SH-SY5Y (cell line): ENCODE measurements around the gene NCOA3.

Experiments used
- GATA2 ChIP-seq: IDR thresholded peaks from 2 replicates; pipeline ENCODE4 v1.6.1; 2011; ENCODE audit warnings: mild to moderate bottlenecking, low read depth, low read length
- GATA3 ChIP-seq: IDR thresholded peaks from 2 replicates; pipeline ENCODE4 v1.6.1; 2011; ENCODE audit warnings: low read depth, mild to moderate bottlenecking, low read length, moderate library complexity

The NCOA3 gene

DNA sequence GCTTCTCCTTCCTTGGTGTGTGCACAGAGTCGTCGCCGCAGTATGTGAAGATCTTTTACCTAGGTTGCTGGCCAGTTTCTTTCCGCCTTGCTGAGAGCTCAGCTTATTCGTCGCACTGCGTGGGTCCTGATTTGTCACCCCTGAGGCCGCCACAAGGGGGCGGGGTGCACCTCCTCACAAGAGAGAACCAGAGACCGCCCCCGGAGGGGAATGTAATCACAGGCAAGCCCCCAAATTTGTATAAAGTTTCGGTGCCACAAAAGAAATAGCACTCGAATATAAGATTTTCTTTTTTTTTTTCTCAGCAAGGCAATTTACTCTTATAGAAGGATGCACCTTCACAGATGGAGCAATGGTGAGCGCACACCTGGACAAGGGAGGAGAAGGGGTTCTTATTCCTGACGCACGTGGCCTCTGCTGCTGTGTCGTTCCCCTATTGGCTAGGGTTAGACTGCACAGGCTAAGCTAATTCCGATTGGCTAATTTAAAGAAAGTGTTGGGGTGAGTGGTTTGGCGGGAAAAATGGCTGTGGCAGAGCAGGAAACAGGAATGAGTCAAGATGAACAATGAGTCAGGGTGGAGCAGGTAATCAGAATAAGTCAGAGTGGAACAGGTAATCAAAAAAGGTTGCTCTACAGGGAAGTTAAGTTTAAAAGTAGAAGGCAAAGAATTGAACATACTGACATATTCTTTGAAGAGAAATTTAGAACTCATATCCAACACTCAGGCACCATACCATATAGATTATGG, 19.5 kb downstream of the NCOA3 start:
- TF ChIP-seq GATA2 (no peak), GATA3 (no peak)

DNA sequence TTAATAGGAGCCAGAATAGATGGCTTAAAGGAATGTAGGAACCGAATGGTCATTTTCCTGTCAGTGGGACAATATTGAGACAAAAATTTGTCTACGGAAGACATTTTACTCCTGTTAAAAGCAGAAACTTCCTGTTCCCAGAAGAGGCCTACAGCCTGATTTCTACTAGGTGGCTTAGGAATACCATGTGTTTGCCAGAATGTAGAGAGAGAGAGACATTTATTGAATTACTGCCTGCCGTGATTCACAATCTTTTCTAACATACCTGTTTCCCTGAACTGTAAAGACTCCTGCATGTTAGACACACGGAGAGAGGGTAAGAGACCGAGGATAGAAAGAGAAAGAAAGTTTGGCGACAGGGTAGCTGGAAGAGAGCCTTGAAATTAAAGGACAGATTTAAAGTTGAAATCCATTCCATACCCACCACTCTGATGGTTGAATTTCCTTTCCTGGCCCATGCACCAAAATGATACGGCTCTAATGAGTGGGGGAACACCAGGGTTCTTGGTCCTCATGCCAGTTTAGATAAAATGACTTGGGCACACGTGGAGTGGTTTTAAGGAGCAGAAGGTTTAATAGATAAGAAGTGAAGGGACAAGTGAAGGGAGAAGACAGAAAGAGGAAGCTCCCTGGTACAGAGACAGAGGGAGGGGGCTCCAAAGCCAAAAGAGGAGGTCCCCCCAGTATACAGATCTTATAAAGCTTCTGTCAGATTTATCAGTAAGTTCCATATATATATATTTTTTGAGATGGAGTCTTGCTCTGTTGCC, 22.5 kb downstream of the NCOA3 start:
- TF ChIP-seq GATA2, result no peak
- no peak for TF ChIP-seq GATA3

DNA sequence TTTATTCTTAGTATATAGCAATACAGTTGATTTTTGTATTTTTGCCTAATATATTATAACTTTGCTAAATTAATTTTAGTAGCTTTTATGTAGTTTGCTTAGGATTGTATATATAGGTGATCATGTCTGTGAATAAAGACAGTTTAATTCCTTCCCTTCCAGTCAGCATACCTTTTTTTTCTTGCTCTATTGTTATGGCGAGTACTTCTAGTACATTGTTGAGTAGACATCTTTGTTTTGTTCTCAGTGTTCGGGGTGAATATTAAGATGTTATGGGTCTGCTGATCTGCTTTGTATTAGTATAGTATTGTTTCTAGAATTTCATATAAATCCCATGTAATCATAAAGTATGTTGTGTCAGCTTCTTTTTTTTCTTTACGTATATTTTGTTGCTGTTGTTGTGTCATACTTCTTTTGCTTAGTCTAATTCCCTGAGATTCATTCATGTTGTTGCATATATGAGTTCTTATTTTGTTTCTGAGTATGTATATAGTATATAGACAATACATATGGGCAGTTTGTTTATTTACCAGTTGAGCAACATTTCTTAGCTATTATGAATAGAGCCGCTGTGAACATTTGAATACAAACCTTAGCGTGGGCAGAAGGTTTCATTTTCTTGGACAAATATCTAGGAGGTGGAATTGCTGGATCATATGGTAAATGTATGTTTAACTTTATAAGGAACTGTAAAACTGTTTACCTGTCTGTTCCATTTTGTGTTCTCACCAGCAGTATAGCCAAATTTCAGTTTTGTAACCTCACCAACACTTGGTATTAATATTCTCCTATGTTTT, 25.5 kb downstream of the NCOA3 start:
- TF ChIP-seq GATA2 (no peak), GATA3 (no peak)

DNA sequence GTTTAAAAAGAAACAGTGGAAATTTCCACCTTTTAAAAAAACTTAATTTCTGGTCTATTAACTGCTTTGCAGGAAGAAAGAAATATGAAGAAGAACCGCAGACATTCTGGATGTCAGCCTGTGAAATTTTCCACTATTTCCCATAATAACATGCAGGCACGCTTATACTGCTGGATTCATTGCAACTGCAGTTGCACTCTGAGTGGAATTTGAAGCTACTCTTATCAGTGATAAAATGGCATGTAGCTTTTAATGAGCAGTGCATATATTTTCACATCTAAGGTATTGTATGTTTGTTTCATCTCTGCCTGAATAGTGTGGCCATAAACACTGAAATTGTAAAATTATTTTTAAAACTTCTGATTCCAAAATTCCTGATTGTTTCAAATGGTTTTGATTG, 28.2 kb downstream of the NCOA3 start:
- no peak for TF ChIP-seq GATA2

DNA sequence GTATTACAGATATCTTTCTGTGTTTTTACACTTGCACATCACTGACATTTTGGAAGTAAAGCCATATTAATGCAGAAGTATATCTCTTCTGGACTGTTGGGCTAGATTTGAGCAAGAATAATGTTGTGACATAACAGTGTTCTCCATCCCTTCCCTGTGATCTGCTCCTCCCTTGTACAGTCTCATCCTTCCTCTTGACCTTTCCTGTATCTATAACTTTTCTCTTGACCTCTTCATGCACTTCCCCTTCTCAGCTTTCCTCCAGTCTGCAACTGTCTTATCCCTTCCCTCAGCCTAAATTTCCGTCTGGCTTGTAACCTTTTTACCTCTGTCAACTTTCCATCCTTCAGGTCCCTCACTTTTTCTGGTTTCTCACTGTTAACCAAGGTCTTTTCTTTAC, 29.8 kb downstream of the NCOA3 start:
- TF ChIP-seq GATA2 (no peak), GATA3 (no peak)

DNA sequence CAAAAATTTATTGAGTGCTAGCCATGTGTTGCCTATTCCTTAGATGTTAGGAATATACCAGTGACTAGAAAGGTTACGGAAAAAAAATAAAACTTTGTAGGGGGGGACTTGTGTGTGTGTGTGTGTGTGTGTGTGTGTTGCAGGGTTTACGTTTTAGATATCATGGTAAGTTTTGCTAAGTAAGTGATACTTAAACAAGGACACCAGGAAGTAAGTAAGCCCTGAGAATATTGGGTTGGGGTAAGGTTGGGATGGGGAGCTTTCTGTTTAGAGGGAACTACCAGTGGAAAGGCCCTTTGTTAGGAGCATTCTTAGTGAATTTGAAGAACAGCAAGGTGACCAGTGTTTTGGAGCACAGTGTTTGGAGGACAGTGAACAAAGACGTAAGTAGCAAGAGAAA, 30.3 kb downstream of the NCOA3 start:
- TF ChIP-seq GATA3, result no peak
- TF ChIP-seq GATA2, result no peak

DNA sequence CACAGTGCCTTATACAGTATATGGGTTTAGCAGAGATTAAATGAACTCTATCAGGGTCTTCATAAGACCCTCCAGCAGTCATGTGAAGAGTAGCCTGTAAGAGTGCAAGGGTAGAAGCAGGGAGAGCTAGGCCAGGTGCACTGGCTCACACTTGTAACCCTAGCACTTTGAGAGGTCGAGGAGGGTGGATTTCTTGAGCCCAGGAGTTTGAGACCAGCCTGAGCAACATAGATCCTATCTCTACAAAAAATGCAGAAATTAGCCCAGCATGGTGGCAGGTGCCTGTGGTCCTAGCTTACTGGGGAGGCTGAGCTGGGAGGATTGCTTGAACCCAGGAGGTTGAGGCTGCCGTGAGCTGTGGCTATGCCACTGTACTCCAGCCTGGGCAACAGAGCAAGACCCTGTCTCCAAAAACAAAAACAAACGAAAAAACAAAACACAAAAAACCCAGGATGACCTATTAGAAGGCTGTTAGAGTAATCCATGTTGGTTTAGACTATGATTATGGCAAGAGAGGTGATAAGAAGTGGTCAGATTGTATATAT, 31.9 kb downstream of the NCOA3 start:
- TF ChIP-seq GATA2, result no peak
- TF ChIP-seq GATA3, result no peak

DNA sequence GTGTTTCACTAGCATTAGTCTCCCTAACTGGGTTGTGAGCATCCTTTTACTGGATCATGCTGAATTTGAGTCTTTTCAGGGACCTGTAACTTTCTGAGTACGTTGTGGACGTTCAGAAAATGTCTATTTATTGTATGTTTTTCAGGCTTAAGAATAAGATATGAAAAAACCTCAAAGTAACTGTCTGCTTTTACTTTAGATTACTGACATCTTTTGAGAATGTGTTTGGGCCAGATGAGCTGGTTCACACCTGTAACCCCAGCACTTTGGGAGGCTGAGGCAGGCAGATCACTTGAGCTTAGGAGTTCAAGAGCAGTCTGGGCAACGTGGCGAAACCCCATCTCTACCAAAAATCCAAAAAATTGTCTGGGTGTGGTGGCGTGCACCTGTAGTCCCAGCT, 32.7 kb downstream of the NCOA3 start:
- no peak for TF ChIP-seq GATA2
- TF ChIP-seq GATA3, result no peak

DNA sequence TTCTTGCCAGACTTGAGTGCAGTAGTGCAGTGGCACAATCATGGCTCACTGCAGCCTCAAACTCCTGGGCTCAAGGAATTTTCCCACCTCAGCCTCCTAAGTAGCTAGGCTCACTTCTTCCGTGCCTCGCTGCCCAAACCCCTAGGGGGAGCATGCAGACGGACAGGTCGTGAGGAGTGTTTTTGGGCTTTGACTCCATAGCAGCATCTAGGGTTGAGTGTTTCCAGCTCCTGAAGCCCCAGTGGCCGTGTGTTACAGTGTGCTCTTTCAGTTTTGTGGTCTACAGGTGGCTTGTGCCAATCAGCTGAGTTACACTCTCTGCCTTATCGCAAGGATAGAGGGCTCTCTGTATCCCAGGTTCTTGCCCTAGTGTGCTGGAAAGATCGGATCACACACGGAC, 33.4 kb downstream of the NCOA3 start:
- TF ChIP-seq GATA2 (no peak), GATA3 (no peak)

DNA sequence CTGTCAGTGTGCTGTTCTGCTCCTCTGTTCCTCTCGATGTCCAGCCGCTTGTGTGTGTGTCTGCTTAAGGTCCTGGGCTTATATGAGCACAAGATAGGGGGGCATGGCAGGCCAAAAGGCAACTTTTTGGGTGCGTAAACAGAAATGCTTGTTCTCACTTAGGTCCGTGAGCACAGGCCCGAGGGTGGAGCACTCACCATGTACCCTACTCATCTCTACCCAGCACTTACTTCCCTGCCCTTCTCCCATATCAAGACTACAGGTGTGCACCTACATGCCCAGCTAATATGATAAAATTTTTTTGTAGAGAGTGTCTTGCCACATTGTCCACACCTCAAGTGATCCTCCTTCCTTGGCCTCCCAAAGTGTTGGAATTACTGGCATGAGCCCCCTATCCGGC, 34.3 kb downstream of the NCOA3 start:
- no peak for TF ChIP-seq GATA3
- no peak for TF ChIP-seq GATA2

DNA sequence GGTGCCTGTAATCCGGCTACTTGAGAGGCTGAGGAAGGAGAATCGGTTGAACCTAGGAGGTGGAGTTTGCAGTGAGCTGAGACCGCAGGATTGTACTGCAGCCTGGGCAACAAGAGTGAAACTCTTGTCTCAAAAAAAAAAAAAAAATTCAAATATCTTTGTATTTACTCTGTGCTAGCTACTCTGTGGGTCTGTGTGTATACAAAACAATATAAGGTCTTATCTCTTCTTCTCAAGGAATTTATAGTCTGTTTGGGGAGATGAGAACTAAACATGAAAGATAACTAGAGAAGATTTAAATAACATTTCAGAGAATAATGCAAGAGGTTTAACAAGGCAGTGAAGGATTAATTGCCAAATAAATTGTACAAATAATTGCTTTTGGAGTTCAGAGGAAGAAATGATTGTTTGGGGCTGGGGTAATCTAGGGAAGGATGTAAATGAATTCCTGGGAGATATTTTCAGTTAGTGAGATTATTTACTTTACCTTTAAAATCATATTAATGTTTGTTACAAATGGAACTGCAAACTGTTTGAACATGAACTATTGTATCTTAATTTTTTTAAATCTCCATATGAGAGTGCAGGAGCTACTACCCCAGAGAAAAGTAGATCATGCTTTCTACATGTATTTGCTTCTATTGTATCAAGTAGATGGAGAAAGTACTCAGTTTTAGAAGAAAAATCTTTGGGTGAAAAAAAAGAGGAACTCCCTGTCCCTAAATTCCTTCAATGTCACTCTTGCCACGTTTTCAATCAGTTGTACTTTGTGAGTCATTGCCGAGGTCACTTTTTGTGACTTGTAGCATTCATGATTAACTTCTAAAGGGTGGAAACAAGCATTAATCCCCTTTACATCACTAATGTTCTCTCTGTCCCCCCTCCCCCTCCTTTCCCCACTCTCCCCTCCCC, 39.0 kb downstream of the NCOA3 start:
- TF ChIP-seq GATA2 (no peak), GATA3 (no peak)

DNA sequence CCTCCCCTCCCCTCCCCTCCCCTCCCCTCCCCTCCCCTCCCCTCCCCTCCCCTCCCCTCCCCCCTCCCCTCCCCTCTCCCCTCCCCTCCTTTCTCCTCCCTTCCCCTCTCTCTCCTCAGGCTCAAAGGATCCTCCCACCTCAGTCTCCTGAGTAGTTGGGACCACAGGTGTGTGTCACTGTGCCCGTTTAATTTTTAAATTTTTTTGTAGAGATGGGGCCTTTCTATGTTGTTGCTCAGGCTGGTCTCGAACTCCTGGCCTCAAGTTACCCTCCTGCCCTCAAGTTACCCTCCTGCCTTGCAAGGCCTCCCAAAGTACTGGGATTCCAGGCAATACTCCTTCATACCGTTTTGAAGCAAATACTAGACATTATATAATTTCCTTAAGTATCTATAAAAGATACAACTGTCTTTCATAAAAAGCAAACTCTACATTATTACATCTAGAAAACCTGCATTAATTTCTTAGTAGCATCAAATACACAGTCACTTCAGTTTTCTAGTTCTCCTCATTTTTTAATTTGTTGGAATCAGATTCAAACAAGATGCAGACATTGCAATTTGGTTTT, 39.8 kb downstream of the NCOA3 start:
- TF ChIP-seq GATA2 (no peak), GATA3 (no peak)

DNA sequence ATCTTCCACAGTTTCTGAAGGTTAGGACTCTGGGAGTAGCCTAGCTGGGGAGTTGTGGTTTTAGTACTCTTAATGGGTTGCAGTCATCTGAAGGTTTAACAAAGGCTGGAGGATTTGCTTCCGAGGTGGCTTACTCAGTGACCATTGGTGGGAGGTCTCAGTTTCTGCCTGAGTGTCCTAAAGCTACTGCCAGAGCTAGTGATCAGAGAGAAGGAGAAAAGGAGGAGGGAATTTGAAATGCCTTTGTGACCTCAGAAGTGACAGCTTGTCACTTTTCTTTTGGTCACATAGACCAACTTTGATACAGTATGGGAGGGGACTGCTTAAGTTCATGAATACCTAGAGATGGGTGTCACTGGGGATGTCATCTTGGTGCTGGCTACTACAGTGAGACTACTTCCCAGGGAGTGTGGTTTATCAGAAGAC, 41.3 kb downstream of the NCOA3 start:
- TF ChIP-seq GATA3 (no peak), GATA2 (no peak)

DNA sequence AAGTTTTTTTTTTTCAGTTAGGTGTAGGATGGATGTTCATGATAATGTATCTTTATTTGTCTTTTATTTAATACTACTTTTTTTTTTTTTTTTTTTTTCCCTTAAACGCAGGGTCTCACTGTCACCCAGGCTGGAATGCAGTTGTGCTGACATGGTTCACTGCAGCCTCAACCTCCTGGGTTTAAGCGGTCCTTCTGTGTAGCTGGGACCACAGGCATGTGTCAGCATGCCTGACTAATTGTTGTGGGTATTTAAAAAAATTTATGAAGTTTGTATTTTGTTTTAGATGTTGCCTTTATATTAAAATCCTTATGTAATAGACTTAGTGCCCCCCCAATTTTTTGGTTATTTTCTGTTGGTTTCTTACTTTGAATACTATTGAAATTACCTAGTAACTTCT, 42.6 kb downstream of the NCOA3 start:
- TF ChIP-seq GATA2, result no peak
- no peak for TF ChIP-seq GATA3
